HFF-Myc (cell line): Measurements from ENCODE around the gene UMAD1.

Experiments
- DNase-seq: peaks from one replicate; pipeline ENCODE4 v3.0.0-alpha.2; 2011; ENCODE audit warnings: low read depth; ENCODE audit errors: extremely low read depth
- H3K4me3 ChIP-seq: replicated peaks from 2 replicates; pipeline ENCODE4 v1.5.1; 2011; ENCODE audit warnings: low read depth, mild to moderate bottlenecking, control low read depth, low read length
- CTCF ChIP-seq: IDR thresholded peaks from 2 replicates; pipeline ENCODE4 v1.5.1; 2012; ENCODE audit warnings: mild to moderate bottlenecking, low read depth, low read length, control low read depth; ENCODE audit errors: missing control alignments

Gene UMAD1

DNA sequence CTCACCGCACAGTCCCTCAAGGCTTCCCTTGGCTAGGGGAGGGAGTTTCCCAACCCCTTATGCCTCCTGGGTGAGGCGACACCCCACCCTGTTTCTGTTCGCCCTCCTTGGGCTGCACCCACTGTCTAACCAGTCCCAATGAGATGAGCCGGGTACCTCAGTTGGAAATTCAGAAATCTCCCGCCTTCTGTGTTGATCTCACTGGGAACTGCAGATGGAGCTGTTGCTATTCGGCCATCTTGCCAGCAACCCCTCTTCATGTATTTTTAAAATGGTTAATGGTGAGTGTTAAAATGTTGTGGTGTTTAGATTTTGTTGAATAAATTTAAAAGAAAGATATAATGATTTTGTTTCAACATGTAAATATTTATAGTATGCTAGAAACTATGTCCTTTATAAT, 22.0 kb downstream of the UMAD1 start:
- no peak overlapping the region for H3K4me3 ChIP-seq
- peak; percentile 31 for TF ChIP-seq CTCF
- DNase-seq, result no peak

- TF ChIP-seq CTCF, result no peak
- no peak overlapping the region for H3K4me3 ChIP-seq
Observed at GRCh38 chr7:7664291-7664690, 23.7 kb downstream of the UMAD1 start.

GRCh38 chr7:7665031-7665430, 24.5 kb downstream of the UMAD1 start:
- TF ChIP-seq CTCF, result no peak
- no peak for DNase-seq
- H3K4me3 ChIP-seq, result no peak overlapping the region

More at GRCh38 chr7:7664291-7664690, 23.7 kb downstream of the UMAD1 start:
- DNase-seq, result no peak

DNA sequence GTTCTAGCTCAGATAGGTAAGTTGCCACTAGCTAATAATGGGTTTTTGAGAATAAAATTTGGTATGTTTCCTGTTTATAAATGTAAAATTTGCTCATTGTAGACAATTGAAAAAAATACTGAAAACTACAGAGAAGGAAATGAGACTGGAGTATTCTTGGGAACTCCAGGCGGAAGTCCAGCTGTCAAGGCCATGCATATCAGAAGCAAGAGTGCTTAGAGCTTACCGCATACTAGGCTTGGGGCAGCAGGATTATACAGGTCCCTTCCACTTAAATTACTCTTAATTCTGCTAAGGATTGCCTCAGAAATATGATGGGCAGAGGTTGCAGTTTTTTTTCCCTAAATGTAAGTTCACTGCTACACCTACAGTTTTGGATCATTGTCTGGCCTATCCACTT, 26.6 kb downstream of the UMAD1 start:
- no peak for DNase-seq
- H3K4me3 ChIP-seq, result no peak overlapping the region
- TF ChIP-seq CTCF, result no peak

DNA sequence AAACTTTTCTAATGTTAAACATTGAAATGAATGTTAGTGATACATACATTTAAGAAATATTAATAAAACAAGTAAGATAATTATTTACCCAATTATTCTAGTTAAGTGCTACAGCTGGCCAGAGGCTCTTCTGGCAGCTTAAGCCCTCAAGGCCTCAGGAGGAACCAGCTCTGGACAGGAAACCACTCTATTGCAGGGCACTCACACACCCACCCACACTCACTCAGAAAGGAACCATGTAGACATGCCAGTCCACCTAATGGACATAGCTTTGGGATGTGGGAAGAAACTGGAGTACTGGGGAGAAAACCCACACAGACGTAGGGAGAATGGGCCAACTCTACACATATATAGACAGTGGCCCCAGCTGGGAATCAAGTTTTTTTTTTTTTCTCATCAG, 28.2 kb downstream of the UMAD1 start:
- TF ChIP-seq CTCF, result no peak
- DNase-seq, result no peak
- no peak overlapping the region for H3K4me3 ChIP-seq

DNA sequence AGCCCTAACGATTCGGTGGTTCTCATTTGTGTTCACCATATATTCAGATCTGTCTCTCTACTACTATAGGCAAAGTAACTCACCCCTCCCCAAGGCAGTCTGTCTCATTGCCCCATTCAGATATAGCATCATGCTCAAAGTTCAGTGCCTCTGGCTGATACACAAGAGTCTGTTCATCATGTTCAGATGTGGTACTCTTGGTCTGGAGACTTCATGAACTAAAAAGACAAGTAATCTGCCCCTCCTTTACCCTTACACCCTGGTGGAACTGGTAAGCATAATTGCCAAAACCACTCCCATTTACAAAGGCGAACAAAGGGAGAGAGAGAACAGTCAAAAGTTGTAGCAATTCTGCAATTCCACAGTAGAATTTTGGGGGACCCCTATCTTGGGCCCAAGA, 29.9 kb downstream of the UMAD1 start:
- DNase-seq, result no peak
- no peak overlapping the region for H3K4me3 ChIP-seq
- no peak for TF ChIP-seq CTCF

DNA sequence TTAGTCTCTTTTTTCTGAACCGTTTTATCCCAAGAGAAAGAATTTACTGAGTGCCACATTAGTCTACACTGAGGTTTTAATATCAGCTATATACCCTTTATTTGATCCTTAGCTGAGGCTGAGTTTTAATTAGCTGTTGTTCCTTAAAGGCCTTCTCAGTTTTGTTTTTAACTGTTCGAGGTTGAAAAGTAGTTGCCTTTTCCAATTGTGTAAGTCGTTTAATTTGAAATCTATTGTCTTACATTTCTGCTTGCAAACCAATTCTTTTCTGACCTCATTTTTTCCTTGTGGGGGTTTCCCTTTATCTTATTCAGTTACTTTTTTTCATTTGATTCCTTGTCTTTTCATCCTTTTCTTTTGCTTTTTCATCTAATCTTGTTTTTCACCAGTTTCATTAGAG, 30.8 kb downstream of the UMAD1 start:
- no peak for TF ChIP-seq CTCF
- no peak for DNase-seq
- no peak overlapping the region for H3K4me3 ChIP-seq
